Stimulated activated CD4-positive, alpha-beta T cell treated with anti-CD3 and anti-CD28 coated beads, Interleukin-4, amount 100 ng/mL, for 24 hours (primary cell): ENCODE results near the gene PAX5.

ENCODE experiments used
- DNase-seq: peaks from one replicate; pipeline ENCODE4 v3.0.0-alpha.2; 2020

Gene PAX5

GRCh38 chr9:36924757-36925432 lies 109.2 kb downstream of the PAX5 start:
- no peak for DNase-seq

- DNase-seq = peak; percentile 20
Observed at GRCh38 chr9:36924071-36924470, 110.0 kb downstream of the PAX5 start.

GRCh38 chr9:36923025-36923625 lies 110.9 kb downstream of the PAX5 start:
- no peak for DNase-seq

- no peak for DNase-seq
Observed at GRCh38 chr9:36922548-36922947, 111.5 kb downstream of the PAX5 start.

- no peak for DNase-seq
Observed at GRCh38 chr9:36914212-36914577, 119.9 kb downstream of the PAX5 start.

- DNase-seq = no peak
Observed at GRCh38 chr9:36913393-36914211, 120.5 kb downstream of the PAX5 start.

- no peak for DNase-seq
Observed at GRCh38 chr9:36912620-36913019, 121.4 kb downstream of the PAX5 start.

- DNase-seq = no peak
Observed at GRCh38 chr9:36911601-36912412, 122.3 kb downstream of the PAX5 start.

GRCh38 chr9:36911037-36911436 lies 123.0 kb downstream of the PAX5 start:
- DNase-seq = no peak

GRCh38 chr9:36906492-36906891 lies 127.6 kb downstream of the PAX5 start:
- no peak for DNase-seq

GRCh38 chr9:36905101-36906066 lies 128.7 kb downstream of the PAX5 start:
- no peak for DNase-seq

GRCh38 chr9:36903541-36904435 lies 130.3 kb downstream of the PAX5 start:
- peak; percentile 29 for DNase-seq

- no peak for DNase-seq
Observed at GRCh38 chr9:36902861-36903524, 131.1 kb downstream of the PAX5 start.

- DNase-seq = no peak
Observed at GRCh38 chr9:36902080-36902716, 131.9 kb downstream of the PAX5 start.

- DNase-seq = no peak
Observed at GRCh38 chr9:36901528-36901927, 132.5 kb downstream of the PAX5 start.

GRCh38 chr9:36900856-36901220 lies 133.2 kb downstream of the PAX5 start:
- DNase-seq = no peak

GRCh38 chr9:36900136-36900855 lies 133.8 kb downstream of the PAX5 start:
- DNase-seq = no peak

- no peak for DNase-seq
Observed at GRCh38 chr9:36899406-36899805, 134.7 kb downstream of the PAX5 start.

- no peak for DNase-seq
Observed at GRCh38 chr9:36898431-36899020, 135.5 kb downstream of the PAX5 start.
